VCaP (cell line): ENCODE measurements around the gene PXMP2.
"Not testable (repeated sequence)": the region's sequence is repeated elsewhere in the genome, so short reads cannot be mapped to it uniquely, and the experiment has no call there.

Experiments used
- H3K27ac ChIP-seq: fragments of 450-650 bp; 2 replicates; pipeline ENCODE4 v1.5.1; 2017
- CTCF ChIP-seq: fragments of 450-650 bp; conservative IDR thresholded peaks from 2 replicates; pipeline ENCODE4 v1.5.1; 2017; ENCODE audit warnings: mild to moderate bottlenecking, moderate library complexity

Gene PXMP2

GRCh38 chr12:132686825-132687210, 569 bp upstream of the PXMP2 start:
- H3K27ac ChIP-seq: peak overlapping the region; percentile 90
- no peak for TF ChIP-seq CTCF

GRCh38 chr12:132689227-132689626, 1.8 kb downstream of the PXMP2 start:
- peak overlapping the region; percentile 74 for H3K27ac ChIP-seq
- TF ChIP-seq CTCF: no peak

GRCh38 chr12:132690112-132690511, 2.7 kb downstream of the PXMP2 start:
- TF ChIP-seq CTCF: no peak
- peak overlapping the region; percentile 74 for H3K27ac ChIP-seq

- H3K27ac ChIP-seq: not testable (repeated sequence)
These were observed 4.6 kb downstream of the PXMP2 start for GRCh38 chr12:132692030-132692429.

GRCh38 chr12:132694888-132695287, 7.5 kb downstream of the PXMP2 start:
- not testable (repeated sequence) for H3K27ac ChIP-seq

GRCh38 chr12:132695431-132695830, 8.0 kb downstream of the PXMP2 start:
- H3K27ac ChIP-seq: no peak overlapping the region
- no peak for TF ChIP-seq CTCF

- H3K27ac ChIP-seq: no peak overlapping the region
- TF ChIP-seq CTCF: no peak
These were observed 11.0 kb downstream of the PXMP2 start for GRCh38 chr12:132698341-132698740.

GRCh38 chr12:132700212-132700822, 12.9 kb downstream of the PXMP2 start:
- no peak for TF ChIP-seq CTCF
- peak overlapping the region; percentile 33 for H3K27ac ChIP-seq

GRCh38 chr12:132702640-132703039, 15.3 kb downstream of the PXMP2 start:
- no peak for TF ChIP-seq CTCF
- H3K27ac ChIP-seq: no peak overlapping the region
